Activated CD4-positive, alpha-beta T cell treated with anti-CD3 and anti-CD28 coated beads for 48 hours (primary cell): ENCODE measurements around the gene ATP10A.
A peak's percentile ranks its signal among the peaks of the same experiment; 100 is the strongest.
"Not testable (repeated sequence)": the region's sequence is repeated elsewhere in the genome, so short reads cannot be mapped to it uniquely, and the experiment has no call there.

Source experiments
- DNase-seq: peaks from one replicate; pipeline ENCODE4 v3.0.0-alpha.2; 2020

The ATP10A gene

GRCh38 chr15:25883463-25884259 lies 20.5 kb upstream of the ATP10A start:
- DNase-seq = no peak

- DNase-seq = no peak
These were observed 19.3 kb upstream of the ATP10A start for GRCh38 chr15:25882466-25882865.

- not testable (repeated sequence) for DNase-seq
These were observed 17.8 kb upstream of the ATP10A start for GRCh38 chr15:25880877-25881276.

- no peak for DNase-seq
These were observed 17.3 kb upstream of the ATP10A start for GRCh38 chr15:25880411-25880810.

- DNase-seq = no peak
These were observed 16.3 kb upstream of the ATP10A start for GRCh38 chr15:25879438-25879837.

GRCh38 chr15:25877681-25878080 lies 14.6 kb upstream of the ATP10A start:
- no peak for DNase-seq

- DNase-seq = no peak
These were observed 13.4 kb upstream of the ATP10A start for GRCh38 chr15:25876231-25877140.

GRCh38 chr15:25875566-25875965 lies 12.4 kb upstream of the ATP10A start:
- DNase-seq = no peak

GRCh38 chr15:25874379-25874778 lies 11.3 kb upstream of the ATP10A start:
- DNase-seq = no peak

- no peak for DNase-seq
These were observed 8.3 kb upstream of the ATP10A start for GRCh38 chr15:25871403-25871802.

- DNase-seq = no peak
These were observed 7.8 kb upstream of the ATP10A start for GRCh38 chr15:25870938-25871337.

- DNase-seq = no peak
These were observed 6.6 kb upstream of the ATP10A start for GRCh38 chr15:25869701-25870100.

- no peak for DNase-seq
These were observed 3.7 kb upstream of the ATP10A start for GRCh38 chr15:25866874-25867273.

GRCh38 chr15:25866251-25866650 lies 3.1 kb upstream of the ATP10A start:
- DNase-seq = no peak

GRCh38 chr15:25864966-25865365 lies 1.8 kb upstream of the ATP10A start:
- DNase-seq = no peak

GRCh38 chr15:25863968-25864580 lies 947 bp upstream of the ATP10A start:
- DNase-seq = no peak

- DNase-seq = peak; percentile 60
These were observed 536 bp downstream of the ATP10A start for GRCh38 chr15:25862472-25863110.

GRCh38 chr15:25862071-25862471 lies 1.1 kb downstream of the ATP10A start:
- DNase-seq = no peak

- DNase-seq = peak; percentile 35
These were observed 2.0 kb downstream of the ATP10A start for GRCh38 chr15:25860885-25861866.

GRCh38 chr15:25859838-25860645 lies 3.1 kb downstream of the ATP10A start:
- peak; percentile 37 for DNase-seq
